Stimulated activated CD4-positive, alpha-beta T cell treated with anti-CD3 and anti-CD28 coated beads, Interleukin-4, amount 100 ng/mL, for 4 hours (primary cell): ENCODE measurements around the gene FRG2B.
"Not testable (repeated sequence)": the region's sequence is repeated elsewhere in the genome, so short reads cannot be mapped to it uniquely, and the experiment has no call there.

ENCODE experiments used
- DNase-seq, 2 experiments: peaks; one replicate each; pipeline ENCODE4 v3.0.0-alpha.2; 2020

Gene FRG2B

GRCh38 chr10:133592716-133593115 lies 33.9 kb downstream of the FRG2B start:
- no peak for DNase-seq

- no peak for DNase-seq
These were observed 35.6 kb downstream of the FRG2B start for GRCh38 chr10:133590970-133591359.

GRCh38 chr10:133590226-133590969 lies 36.2 kb downstream of the FRG2B start:
- no peak for DNase-seq

GRCh38 chr10:133577037-133577436 lies 49.6 kb downstream of the FRG2B start:
- not testable (repeated sequence) for DNase-seq
